ENCODE data around the gene OR1D5.
"Not testable (repeated sequence)": the region's sequence is repeated elsewhere in the genome, so short reads cannot be mapped to it uniquely, and the experiment has no call there.

OR1D5 gene

DNA sequence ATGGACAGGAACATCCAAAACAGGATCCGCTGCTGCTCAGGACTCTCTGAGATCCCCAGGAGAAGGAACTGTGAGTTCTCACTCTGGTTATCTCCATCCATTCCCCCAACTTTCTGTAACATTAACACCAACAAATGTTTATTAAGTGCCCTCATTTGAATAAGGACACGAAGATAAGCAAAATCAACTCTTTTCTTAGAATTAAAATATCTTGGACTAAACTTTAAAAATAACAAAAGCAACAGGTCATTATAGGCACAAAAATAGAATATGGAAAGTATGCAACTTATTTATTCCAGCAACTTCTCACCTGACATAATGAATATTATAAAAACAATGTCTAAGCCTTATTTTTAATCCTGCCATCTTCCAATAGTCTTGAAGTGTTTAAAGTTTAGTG, at the start of gene OR1D5:
Gene OR1D5 (minus strand): TSS at position 101 of the 400 bp plus-strand sequence. CDS start 0 bp downstream, at position 101.
- DNase-seq (ENCODE audit: low read depth, low spot score), result not testable (repeated sequence)

DNA sequence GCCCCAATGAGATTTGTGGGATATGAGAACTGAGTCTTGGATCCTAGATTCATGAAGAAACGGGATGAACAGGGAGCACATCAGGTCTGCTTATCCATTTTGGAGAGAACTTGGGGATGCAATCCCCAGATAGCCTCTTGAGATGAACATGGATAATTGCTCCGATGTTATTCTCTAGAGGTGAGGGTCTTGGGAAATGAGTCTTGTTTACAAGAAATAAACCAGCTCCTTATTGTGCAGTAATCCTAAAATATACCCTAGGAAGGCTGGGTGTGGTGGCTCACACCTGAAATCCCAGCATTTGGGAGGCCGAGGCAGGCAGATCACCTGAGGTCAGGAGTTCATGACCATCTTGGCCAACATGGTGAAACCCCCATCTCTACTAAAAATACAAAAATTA, 40.9 kb upstream of the OR1D5 start, which contains the start of gene OR1D2:
Gene OR1D2 (minus strand): TSS at position 101 of the 400 bp plus-strand sequence. CDS start 11,426 bp downstream, outside the sequence.
- no peak for DNase-seq (ENCODE audit: low read depth, low spot score)

- DNase-seq (ENCODE audit: low read depth, low spot score), result not testable (repeated sequence)
Observed at GRCh38 chr17:3073850-3074249, 10.4 kb upstream of the OR1D5 start.

- DNase-seq (ENCODE audit: low read depth, low spot score), result not testable (repeated sequence)
Observed at GRCh38 chr17:3065192-3065591, 1.8 kb upstream of the OR1D5 start.

GRCh38 chr17:3062824-3063377, 506 bp downstream of the OR1D5 start:
- not testable (repeated sequence) for DNase-seq (ENCODE audit: low read depth, low spot score)

- DNase-seq (ENCODE audit: low read depth, low spot score), result not testable (repeated sequence)
Observed at GRCh38 chr17:3054868-3055267, 8.5 kb downstream of the OR1D5 start.

DNA sequence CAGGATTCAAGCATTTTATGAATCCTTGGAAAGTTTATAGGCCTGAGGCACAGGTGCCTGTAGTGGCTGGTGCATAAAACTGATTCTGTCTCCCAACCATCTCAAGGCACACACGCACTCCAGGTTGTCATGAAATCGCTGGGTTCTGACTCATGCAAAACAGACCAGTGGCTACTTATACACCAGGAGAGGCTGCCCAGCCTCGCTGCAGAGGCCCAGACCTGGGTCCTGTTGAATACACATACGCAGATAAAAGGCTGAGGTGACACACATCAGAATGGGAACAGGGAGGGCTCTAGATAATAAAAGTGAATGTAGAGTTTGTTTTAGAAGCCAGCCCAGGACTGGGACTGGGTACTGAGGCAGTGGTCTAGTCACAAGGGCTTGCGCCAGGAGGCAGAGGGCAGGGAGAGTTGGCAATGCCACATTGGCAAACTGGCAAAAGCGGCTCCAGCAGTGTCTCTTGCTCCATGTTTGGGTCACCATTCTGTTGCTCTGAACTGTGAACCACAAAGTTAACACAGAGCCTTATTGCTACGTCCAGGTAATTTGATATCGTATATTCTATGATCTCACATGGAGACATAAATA, 13.6 kb downstream of the OR1D5 start:
- DNase-seq (ENCODE audit: low read depth, low spot score), result no peak

GRCh38 chr17:3048727-3049471, 14.5 kb downstream of the OR1D5 start:
- peak; percentile 91 for DNase-seq (ENCODE audit: low read depth, low spot score)

- DNase-seq (ENCODE audit: low read depth, low spot score), result no peak
Observed at GRCh38 chr17:3046753-3047152, 16.7 kb downstream of the OR1D5 start.

DNA sequence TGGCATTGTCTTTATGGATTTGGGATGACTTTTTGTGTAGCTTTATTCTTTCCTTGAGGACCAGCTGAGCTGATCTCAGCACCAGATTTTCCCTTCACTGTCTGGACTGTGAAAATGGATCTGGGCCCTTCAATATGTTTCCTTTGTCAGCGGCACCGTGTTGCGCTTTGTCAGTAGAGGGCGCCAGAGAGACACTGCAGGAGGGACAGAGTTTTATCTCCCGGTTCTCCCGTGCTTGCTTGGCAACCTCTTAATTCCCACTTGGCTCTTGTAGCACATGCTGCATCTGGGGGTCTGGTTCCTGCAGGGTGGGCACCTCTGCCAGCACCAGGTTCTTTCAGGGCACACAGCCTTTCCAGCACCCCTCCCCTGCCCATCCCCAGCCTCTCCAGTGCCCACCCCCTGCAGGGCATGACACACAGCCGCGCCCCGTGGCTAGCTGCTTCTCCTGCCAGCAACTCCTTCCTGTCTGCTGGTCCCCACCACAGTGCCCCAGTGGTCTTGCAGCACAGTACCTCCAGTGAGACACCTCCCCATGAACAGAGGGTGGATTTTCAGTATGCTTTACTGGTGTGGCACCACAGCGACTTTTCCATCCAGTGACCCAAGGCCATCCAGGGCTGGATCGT, 19.6 kb downstream of the OR1D5 start:
- DNase-seq (ENCODE audit: low read depth, low spot score), result no peak

GRCh38 chr17:3040882-3041281, 22.5 kb downstream of the OR1D5 start:
- DNase-seq (ENCODE audit: low read depth, low spot score), result no peak

DNA sequence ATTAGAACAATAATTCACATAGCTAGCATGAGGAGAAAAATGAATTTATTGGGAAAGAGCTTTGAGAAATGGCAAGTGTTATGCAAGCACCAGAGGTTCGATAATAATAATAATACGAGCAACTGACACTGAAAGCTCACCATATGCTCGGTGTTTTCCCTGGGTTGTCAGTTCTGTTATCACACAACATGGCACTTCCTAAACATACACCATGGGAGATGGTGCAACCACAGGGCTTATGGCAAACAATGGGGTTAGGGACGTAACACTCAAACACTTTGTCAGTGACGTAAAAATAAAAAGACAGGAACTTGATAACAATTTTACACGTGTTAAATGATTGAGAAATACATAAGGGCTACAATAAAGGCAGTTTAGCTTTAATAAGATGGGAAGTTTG, 23.7 kb downstream of the OR1D5 start:
- DNase-seq (ENCODE audit: low read depth, low spot score), result no peak

DNA sequence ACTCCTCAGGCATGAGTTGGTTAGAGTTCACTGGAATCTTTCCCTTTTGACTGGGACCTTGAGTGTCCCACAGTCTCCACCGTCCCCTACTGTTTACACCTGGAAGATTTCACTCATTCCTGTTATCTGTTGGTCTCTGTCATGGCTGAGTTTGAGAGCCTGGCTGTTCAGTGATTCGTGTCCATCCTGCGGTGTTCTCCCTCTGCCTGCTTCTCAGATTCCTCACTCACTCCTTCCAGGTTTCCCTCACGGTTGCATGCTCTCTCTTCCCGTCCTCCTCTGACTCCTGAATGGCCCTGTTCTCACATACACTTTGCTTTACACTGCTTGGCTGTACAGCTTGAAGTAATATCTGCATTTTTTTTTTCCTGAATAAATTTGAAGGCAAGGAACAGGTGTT, 24.5 kb downstream of the OR1D5 start:
- DNase-seq (ENCODE audit: low read depth, low spot score), result no peak

- DNase-seq (ENCODE audit: low read depth, low spot score), result no peak
Observed at GRCh38 chr17:3037259-3037658, 26.1 kb downstream of the OR1D5 start.

DNA sequence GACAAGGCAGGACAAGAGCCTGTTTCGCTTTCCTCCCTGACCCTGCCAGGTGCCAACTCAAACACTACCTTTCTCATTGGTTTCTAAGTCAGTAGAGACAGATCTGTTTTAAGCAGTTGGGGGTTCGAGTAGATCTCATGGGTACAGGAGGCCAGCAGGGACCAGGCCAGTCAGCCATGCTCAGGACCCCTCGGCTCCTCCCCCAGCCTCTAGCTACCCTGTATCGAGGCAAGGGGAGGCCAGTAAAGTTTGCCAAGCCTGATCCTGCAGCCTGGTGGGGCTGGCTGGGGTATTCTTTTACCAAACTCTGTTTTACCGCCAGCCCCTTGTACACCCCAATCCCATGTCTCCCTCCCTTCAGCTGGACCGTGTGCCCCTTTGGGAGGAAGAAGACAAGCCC, 26.6 kb downstream of the OR1D5 start:
- no peak for DNase-seq (ENCODE audit: low read depth, low spot score)

DNA sequence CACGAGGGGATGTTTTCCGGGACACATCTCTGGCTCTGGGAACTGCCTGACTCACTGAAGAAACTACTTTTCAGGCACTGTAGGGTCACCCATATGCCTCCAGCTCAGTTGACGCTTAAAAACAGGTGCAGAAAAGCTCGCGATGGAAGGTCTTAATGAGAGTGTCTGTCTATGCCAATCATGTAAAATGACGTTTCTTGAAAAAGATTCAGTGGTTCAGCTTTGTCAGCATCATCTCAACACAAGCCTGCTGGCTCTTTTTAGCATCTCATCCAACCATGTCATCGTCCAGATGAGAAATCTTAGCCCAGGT, 27.5 kb downstream of the OR1D5 start:
- DNase-seq (ENCODE audit: low read depth, low spot score), result no peak

DNA sequence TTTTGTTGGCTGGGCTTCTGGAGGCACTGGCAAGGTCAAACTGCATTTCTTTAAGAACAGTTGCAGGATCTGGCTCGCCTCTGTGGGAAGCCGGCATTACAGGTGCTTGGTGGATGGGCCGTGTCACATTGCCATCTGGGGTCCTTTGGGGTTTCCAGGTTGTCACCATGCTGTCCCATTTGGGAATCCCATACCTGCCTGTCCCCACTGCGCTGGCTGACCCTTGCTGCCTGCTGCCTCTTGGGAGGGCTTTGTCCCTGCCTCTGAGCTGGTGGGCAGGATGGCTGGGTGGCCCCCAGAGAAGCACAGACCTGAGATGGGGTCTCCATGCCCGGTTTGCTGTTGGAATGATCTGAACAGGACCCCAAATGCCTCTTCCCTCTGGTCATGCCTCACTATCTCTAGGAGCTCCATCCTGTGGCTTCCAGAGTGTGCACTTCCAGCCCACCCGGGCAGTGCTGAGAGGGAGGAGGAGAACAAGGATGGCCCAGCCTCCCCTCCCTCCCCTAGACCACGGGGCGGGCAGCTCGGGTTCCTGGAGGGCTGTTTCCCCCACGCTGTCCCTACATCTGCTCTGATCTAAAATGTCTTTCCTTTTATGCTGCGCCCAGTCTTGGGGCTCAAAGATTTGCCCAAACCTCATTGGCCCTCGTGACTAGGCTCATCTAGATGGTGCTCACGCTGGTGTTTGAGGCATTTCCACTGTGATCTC, 28.0 kb downstream of the OR1D5 start:
- no peak for DNase-seq (ENCODE audit: low read depth, low spot score)

DNA sequence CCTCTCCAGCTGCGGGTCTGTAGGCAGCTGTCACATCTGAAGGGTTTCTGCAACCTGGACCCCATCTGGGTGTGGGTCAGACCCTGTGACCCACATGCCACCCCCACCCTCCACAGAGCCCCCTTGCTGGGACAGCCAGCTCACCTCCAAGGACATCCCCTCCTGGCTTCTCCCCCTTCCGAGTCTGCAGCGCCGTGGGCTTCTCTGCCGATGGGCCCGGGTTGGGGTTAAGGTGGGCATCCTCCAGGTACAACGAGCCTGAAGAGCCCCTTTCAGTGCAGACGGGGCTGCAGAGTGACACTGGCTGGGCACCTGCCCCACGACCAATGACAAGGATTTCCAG, 28.9 kb downstream of the OR1D5 start:
- DNase-seq (ENCODE audit: low read depth, low spot score), result no peak

- DNase-seq (ENCODE audit: low read depth, low spot score), result no peak
Observed at GRCh38 chr17:3033741-3034577, 29.4 kb downstream of the OR1D5 start.

GRCh38 chr17:3033248-3033640, 30.2 kb downstream of the OR1D5 start:
- DNase-seq (ENCODE audit: low read depth, low spot score), result no peak
